GM18505 (cell line): ENCODE results near the gene OR51B2.
"Not testable (repeated sequence)": the region's sequence is repeated elsewhere in the genome, so short reads cannot be mapped to it uniquely, and the experiment has no call there.

Source experiments
- ATAC-seq: cut with Tn5 transposase; IDR thresholded peaks from one replicate; pipeline ENCODE4 v1.9.1; 2021; ENCODE audit not compliant: unreplicated experiment
- POLR2A ChIP-seq: IDR thresholded peaks from 4 replicates; pipeline ENCODE4 v1.6.1; 2011; ENCODE audit warnings: borderline replicate concordance; ENCODE audit not compliant: insufficient read depth, insufficient read length; ENCODE audit errors: extremely low read depth

The OR51B2 gene

GRCh38 chr11:5324197-5324596 lies at the start of gene OR51B2:
OR51B2 (minus strand) TSS chr11:5324297; CDS start chr11:5324297, 0 bp downstream.
- no peak for TF ChIP-seq POLR2A
- ATAC-seq: no peak

- no peak for ATAC-seq
Measured at GRCh38 chr11:5369789-5370188, 45.7 kb upstream of the OR51B2 start.

GRCh38 chr11:5368502-5369043 lies 44.5 kb upstream of the OR51B2 start:
- no peak for TF ChIP-seq POLR2A
- ATAC-seq: no peak

More at GRCh38 chr11:5369789-5370188, 45.7 kb upstream of the OR51B2 start:
- TF ChIP-seq POLR2A: no peak

- no peak for TF ChIP-seq POLR2A
- ATAC-seq: no peak
Measured at GRCh38 chr11:5367448-5368074, 43.5 kb upstream of the OR51B2 start.

GRCh38 chr11:5366856-5367255 lies 42.8 kb upstream of the OR51B2 start:
- TF ChIP-seq POLR2A: no peak
- no peak for ATAC-seq

DNA sequence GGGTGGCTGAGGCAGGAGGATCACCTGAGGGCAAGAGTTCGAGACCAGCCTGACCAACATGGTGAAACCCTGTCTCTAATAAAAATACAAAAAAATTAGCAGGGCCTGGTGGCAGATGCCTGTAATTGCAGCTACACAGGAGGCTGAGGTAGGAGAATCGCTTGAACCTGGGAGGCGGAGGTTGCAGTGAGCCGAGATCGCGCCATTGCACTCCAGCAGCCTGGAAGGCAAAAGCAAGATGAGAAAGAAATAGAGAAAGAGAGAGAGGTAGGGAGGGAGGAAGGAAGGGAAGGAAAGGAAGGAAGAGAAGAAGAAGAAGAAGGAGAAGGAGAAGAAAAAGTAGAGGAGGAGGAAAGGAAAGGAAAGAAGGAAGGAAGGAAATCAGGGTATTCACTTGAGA lies 42.3 kb upstream of the OR51B2 start:
- not testable (repeated sequence) for ATAC-seq

GRCh38 chr11:5364214-5364613 lies 40.1 kb upstream of the OR51B2 start:
- ATAC-seq: no peak
- TF ChIP-seq POLR2A: no peak

DNA sequence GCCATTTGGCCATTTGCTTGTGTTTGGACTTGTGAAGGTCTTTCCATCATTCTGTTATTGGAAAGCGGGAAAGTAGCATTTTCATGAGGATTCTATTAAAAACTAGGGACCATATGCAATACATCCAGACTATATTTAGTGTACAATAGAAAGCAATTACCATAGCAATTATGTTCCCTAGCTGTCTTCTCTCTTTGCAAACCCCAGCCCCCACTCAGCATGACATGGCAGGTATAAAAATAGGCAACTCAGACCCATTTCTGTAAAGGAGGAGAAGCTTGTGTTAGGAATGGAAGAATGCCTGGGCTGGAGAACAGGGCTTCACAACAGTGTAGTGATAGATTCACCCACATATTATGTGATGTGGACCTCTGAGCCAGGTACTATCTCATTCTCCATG lies 39.6 kb upstream of the OR51B2 start:
- no peak for TF ChIP-seq POLR2A
- ATAC-seq: no peak

DNA sequence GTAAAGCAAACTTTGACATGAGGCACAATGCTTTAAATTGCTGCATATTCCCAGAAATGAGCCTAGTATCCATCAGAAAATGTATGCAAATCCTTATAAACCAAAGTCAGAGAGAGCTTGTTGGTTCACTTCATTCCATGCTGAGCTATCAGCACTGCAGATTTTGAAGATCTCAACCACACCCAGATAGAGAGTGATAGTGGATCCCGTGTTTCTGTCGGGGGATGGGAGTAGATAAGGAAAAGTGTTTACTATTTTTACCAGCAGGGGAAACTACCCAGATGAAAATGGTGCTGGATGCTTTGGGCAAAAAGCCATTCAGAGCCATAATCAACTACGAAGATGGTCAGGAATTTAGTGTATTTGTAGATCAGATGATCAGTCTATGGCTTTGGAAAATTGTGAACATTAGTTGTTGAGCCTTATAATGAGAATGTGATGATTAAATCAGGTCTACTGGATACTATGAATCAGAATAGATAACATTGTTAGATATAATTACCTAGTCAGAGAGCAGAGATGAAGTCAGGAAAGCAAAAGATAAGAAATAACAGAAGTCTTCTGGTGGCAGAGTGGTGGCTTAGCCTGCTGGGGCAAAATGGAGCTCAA lies 38.0 kb upstream of the OR51B2 start:
- no peak for ATAC-seq

GRCh38 chr11:5356031-5356430 lies 31.9 kb upstream of the OR51B2 start:
- not testable (repeated sequence) for ATAC-seq

More for the DNA sequence above, 38.0 kb upstream of the OR51B2 start:
- no peak for TF ChIP-seq POLR2A

DNA sequence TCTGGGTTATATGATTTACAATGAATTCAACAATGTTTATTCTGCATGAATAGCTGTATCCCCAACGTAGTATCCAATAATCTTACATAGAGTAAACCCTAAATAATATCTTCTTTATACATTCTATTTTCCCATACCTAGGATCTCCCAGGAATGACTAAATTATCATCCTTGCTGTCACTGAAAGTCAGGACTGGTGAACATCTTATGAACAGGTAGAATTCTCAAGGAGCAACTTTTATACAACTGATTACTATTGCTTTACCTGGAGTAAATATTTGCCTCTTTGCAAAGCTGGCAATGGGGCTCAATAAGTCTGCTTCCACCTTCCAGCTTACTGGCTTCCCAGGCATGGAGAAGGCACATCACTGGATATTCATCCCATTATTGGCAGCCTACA lies 27.1 kb upstream of the OR51B2 start, which contains the start of gene OR51B6:
Gene OR51B6 (plus strand): TSS at position 301 of the 400 bp plus-strand sequence. CDS start 0 bp downstream, at position 301.
- no peak for TF ChIP-seq POLR2A
- ATAC-seq: no peak

- ATAC-seq: no peak
- TF ChIP-seq POLR2A: no peak
Measured at GRCh38 chr11:5349550-5349949, 25.5 kb upstream of the OR51B2 start.

DNA sequence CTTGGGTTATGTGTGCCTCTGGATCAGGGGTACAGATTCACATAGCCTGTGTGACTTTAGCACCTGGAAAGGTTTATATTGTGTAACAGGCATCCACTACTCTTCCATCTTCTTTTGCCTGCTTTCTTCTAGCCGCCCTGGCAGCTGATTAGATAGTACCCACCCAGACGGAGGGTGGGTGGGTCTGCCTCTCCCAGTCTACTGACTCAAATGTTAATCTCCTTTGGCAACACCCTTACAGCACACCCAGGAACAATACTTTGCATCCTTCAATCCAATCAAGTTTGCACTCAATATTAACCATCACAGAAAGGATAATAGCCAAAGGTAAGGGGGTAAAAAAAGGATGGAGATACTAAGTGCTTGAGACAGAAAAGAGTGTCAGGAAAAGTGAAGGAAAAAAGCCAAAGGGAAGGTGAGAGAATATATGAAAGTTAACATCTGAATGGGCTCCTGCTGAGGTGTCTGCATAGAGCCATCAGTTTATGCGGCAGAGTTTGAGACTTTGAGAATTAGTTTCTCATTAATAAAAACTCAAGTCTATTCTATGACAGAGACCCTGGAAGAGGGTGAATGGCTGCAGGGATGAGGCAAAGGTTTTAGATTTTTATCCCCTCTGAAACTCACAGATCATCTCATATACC lies 24.6 kb upstream of the OR51B2 start:
- no peak for ATAC-seq
- no peak for TF ChIP-seq POLR2A

DNA sequence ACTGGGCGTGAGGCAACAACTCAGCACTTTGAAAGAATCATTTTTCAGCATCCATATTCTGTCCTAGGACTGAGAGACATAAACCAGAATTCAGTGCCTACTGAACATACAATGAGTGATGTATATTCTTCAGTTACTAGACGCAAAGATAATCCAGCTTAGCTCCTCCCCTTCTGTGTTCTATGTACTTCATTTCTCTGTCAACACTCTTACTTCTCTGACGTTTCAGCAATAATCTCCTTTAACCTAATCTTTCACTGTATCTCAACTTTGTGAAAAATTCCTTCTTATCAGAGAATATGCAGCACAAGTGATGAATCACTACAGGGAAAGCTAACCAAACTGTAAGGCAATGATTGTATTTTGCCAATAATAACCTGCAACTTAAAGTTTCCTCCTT lies 21.7 kb upstream of the OR51B2 start:
- TF ChIP-seq POLR2A: no peak
- no peak for ATAC-seq
